GM06990 (cell line): ENCODE results near the gene PSORS1C2.

Source experiments
- DNase-seq: peaks from one replicate; pipeline ENCODE4 v3.0.0-alpha.2; 2011; ENCODE audit not compliant: insufficient read length; ENCODE audit errors: extremely low read depth
- H3K27me3 ChIP-seq: replicated peaks from 2 replicates; pipeline ENCODE4 v1.6.0; 2011; ENCODE audit warnings: low read length; ENCODE audit not compliant: control insufficient read depth, insufficient read depth
- H3K36me3 ChIP-seq: 2 replicates; pipeline ENCODE4 v1.5.1; 2011; ENCODE audit warnings: low read length; ENCODE audit not compliant: control insufficient read depth, insufficient read depth
- H3K4me3 ChIP-seq: replicated peaks from 2 replicates; pipeline ENCODE4 v1.5.1; 2011; ENCODE audit warnings: low read depth, mild to moderate bottlenecking, control low read depth, low read length
- TF ChIP-seq, protein P1 (sequence below): IDR thresholded peaks from 2 replicates; pipeline ENCODE4 v1.5.1; 2011; ENCODE audit warnings: low read length, control low read depth, mild to moderate bottlenecking, inconsistent platforms; ENCODE audit not compliant: insufficient read depth, poor library complexity, severe bottlenecking

The PSORS1C2 gene

DNA sequence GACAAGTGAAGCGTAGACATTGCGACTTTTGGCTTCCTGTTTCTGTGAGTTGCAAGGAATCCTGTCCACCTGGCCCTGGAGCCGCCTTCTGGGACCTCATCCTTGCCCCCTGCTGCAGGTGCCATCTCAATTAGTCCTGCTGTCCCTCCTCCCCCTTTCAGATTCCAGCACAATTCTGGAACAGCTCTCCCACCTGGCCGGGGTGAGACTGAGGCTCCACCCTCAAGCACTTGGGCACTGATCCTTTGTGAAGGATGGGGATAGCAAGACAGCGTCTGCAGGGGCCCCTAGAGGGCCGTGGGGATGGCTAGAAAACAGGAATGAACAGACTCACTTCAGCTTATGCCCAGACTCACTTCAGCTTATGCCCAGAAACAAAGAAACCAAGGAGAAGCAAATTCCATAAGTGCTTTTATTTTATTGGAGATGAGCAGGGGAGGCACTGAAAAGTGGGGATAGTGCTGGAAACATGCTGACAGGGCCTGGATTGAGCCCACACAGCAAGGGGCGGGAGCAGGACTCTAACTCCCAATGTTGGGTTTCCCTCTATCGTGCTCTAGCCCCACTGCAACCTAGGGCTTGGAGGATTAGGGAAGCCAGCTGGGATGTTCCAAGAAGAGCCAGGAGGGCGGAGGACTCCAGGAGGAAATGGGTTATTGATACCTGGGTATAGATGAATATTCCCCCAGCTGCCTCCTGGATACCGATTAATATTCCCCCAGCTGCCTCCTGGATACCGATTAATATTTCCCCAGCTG lies 27.9 kb downstream of the PSORS1C2 start:
- no peak overlapping the region for H3K4me3 ChIP-seq
- no peaks in the 10 kb centered on the region for H3K36me3 ChIP-seq
- H3K27me3 ChIP-seq, result peaks cover 3% of the 10 kb centered on the region
- TF ChIP-seq, protein P1, sequence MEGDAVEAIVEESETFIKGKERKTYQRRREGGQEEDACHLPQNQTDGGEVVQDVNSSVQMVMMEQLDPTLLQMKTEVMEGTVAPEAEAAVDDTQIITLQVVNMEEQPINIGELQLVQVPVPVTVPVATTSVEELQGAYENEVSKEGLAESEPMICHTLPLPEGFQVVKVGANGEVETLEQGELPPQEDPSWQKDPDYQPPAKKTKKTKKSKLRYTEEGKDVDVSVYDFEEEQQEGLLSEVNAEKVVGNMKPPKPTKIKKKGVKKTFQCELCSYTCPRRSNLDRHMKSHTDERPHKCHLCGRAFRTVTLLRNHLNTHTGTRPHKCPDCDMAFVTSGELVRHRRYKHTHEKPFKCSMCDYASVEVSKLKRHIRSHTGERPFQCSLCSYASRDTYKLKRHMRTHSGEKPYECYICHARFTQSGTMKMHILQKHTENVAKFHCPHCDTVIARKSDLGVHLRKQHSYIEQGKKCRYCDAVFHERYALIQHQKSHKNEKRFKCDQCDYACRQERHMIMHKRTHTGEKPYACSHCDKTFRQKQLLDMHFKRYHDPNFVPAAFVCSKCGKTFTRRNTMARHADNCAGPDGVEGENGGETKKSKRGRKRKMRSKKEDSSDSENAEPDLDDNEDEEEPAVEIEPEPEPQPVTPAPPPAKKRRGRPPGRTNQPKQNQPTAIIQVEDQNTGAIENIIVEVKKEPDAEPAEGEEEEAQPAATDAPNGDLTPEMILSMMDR, result no peak
- DNase-seq, result no peak

DNA sequence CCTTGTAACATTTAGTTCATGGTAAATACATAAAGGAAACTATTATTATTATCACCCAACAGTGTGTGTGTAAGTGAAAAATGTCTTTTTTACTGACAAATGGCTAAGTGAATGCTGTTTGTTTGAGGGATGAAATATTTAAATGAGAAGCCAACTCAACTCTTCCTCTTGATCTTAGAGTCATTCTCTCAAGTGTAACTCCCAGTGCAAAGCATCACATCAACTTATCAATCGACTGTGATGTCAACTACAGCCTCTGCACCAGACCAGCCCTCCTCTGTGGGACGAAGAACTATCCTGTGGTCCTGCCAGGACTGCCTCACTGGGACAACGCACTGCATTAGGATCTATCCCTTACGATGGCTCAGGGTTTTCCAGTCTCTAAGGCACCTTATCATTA lies 31.8 kb downstream of the PSORS1C2 start:
- TF ChIP-seq, protein P1, result no peak
- H3K36me3 ChIP-seq, result no peaks in the 10 kb centered on the region
- H3K27me3 ChIP-seq, result peaks cover 2% of the 10 kb centered on the region
- H3K4me3 ChIP-seq, result no peak overlapping the region
- DNase-seq, result no peak

DNA sequence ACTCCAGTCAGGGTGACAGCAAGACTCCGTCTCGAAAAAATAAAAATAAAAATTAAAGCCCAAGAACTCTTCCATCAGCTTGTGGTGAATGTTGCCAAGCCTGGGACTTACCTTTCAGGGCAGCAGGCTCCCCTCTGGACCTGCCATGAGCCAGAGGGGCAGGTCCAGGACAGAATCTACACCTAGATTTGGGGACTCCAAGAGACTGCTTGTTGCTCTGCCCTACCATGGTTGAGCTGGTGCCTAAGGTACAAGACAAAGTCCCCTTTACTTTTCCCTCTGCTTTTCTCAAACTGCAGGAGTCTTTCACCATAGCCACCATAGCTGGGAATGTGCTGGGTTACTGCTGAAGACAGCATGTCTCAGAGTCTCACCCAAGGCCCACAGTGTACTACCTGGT lies 35.7 kb downstream of the PSORS1C2 start:
- TF ChIP-seq, protein P1, result no peak
- no peak overlapping the region for H3K4me3 ChIP-seq

DNA sequence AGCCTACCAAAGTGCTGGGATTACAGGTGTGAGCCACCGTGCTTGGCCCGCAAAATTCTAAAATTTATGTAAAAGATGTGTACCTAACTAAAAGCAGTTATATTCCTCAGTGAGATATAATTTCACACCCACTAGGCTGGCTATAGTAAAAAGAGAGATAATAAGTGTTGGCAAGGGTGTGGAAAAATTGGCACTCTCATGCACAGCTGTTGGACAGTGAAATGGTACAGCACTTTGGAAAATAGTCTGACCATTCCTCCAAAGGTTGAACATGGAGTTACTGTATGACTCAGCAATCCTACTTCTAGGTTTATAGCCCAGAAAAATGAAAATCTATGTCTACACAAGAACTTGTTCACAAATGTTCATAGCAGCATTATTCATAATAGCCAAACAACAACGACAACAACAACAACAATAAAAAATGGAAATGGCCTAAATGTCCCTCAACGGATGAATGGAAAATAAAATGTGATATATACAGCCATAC lies 40.4 kb downstream of the PSORS1C2 start:
- Histone ChIP-seq H3K4me3 (no peak overlapping the region), H3K27me3 (no peaks in the 10 kb centered on the region; the same call in none of the 2 replicates), H3K36me3 (no peaks in the 10 kb centered on the region)
- no peak for DNase-seq
- TF ChIP-seq, protein P1, result no peak

More for the DNA sequence above, 35.7 kb downstream of the PSORS1C2 start:
- DNase-seq, result no peak
- H3K27me3 ChIP-seq, result no peaks in the 10 kb centered on the region; the same call in 1 of the 2 replicates
- no peaks in the 10 kb centered on the region for H3K36me3 ChIP-seq

DNA sequence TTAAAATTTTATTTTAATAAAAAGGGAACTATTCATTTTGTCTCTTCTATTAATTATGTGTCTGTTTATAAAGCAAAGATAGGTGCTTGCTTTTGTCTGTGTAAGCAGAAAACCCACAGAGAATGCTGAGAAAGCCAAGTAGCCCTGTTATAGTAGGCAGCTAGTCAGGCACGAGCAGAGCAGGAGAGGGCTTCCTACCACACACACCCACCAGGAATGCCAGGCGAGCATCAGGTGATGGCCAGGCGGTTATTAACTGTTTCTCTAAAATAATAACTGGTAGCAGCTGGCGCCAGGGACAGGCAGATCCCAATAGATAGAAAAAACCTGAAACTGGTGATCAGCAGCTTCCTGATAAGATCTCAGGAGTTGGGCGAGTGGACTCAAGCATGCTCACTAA lies 42.2 kb downstream of the PSORS1C2 start:
- DNase-seq, result no peak
- TF ChIP-seq, protein P1, result no peak
- Histone ChIP-seq H3K4me3 (no peak overlapping the region), H3K27me3 (no peaks in the 10 kb centered on the region; the same call in none of the 2 replicates), H3K36me3 (no peaks in the 10 kb centered on the region)
